PC-3 (cell line): ENCODE measurements around the gene IL17RC.

Source experiments
- EZH2 ChIP-seq: fragments of 300-600 bp; sonication (generic); IDR thresholded peaks from one replicate; pipeline ENCODE4 v1.6.1; 2017; ENCODE audit warnings: antibody characterized with exemption, mild to moderate bottlenecking, low read length; ENCODE audit not compliant: unreplicated experiment
- EZH2phosphoT487 ChIP-seq: fragments of 300-600 bp; sonication (generic); IDR thresholded peaks from 2 replicates; pipeline ENCODE4 v1.6.1; 2018; ENCODE audit warnings: mild to moderate bottlenecking, antibody characterized with exemption, low read length, borderline replicate concordance
- TF ChIP-seq, protein P1 (sequence below): fragments of 300-600 bp; sonication (generic); conservative IDR thresholded peaks from 2 replicates; pipeline ENCODE4 v1.5.1; 2017; ENCODE audit warnings: antibody characterized with exemption, low read depth, mild to moderate bottlenecking, low read length

DNA sequence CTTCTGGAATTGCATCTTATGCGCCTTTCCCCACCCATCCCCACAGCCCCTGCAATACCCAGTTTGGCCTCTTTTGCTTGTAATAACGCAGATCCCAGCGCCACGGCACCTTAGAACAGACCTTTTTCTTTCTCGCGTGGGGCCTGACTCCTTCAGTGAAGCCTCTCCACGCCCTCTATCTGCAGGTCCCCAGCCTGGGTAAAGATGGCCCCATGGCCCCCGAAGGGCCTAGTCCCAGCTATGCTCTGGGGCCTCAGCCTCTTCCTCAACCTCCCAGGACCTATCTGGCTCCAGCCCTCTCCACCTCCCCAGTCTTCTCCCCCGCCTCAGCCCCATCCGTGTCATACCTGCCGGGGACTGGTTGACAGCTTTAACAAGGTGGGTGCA, 17.3 kb downstream of the IL17RC start:
- TF ChIP-seq, protein P1, sequence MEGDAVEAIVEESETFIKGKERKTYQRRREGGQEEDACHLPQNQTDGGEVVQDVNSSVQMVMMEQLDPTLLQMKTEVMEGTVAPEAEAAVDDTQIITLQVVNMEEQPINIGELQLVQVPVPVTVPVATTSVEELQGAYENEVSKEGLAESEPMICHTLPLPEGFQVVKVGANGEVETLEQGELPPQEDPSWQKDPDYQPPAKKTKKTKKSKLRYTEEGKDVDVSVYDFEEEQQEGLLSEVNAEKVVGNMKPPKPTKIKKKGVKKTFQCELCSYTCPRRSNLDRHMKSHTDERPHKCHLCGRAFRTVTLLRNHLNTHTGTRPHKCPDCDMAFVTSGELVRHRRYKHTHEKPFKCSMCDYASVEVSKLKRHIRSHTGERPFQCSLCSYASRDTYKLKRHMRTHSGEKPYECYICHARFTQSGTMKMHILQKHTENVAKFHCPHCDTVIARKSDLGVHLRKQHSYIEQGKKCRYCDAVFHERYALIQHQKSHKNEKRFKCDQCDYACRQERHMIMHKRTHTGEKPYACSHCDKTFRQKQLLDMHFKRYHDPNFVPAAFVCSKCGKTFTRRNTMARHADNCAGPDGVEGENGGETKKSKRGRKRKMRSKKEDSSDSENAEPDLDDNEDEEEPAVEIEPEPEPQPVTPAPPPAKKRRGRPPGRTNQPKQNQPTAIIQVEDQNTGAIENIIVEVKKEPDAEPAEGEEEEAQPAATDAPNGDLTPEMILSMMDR: peak; percentile 32; the same call in 1 of the 2 replicates
- TF ChIP-seq EZH2 (no peak), EZH2phosphoT487 (no peak)
